AG09309 (cell line): ENCODE measurements around the gene CFAP77.

Source experiments
- DNase-seq: peaks from one replicate; pipeline ENCODE4 v3.0.0-alpha.2; 2010; ENCODE audit warnings: low read depth
- H3K4me3 ChIP-seq: 2 replicates; pipeline ENCODE4 v1.5.1; 2011; ENCODE audit warnings: mild to moderate bottlenecking, low read depth, low read length, moderate library complexity; ENCODE audit not compliant: control insufficient read depth
- CTCF ChIP-seq: IDR thresholded peaks from 2 replicates; pipeline ENCODE4 v1.5.1; 2011; ENCODE audit warnings: mild to moderate bottlenecking, low read depth, low read length, inconsistent platforms; ENCODE audit not compliant: insufficient read depth, control insufficient read depth; ENCODE audit errors: missing control alignments

Gene CFAP77

GRCh38 chr9:132543960-132544359 lies 133.9 kb downstream of the CFAP77 start:
- DNase-seq: no peak
- H3K4me3 ChIP-seq: no peak overlapping the region
- TF ChIP-seq CTCF: no peak

- H3K4me3 ChIP-seq: no peak overlapping the region
- TF ChIP-seq CTCF: no peak
- DNase-seq: no peak
Observed at GRCh38 chr9:132545578-132545977, 135.6 kb downstream of the CFAP77 start.

- TF ChIP-seq CTCF: no peak
- no peak overlapping the region for H3K4me3 ChIP-seq
- no peak for DNase-seq
Observed at GRCh38 chr9:132546148-132547051, 136.4 kb downstream of the CFAP77 start.

- H3K4me3 ChIP-seq: no peak overlapping the region
- TF ChIP-seq CTCF: no peak
- no peak for DNase-seq
Observed at GRCh38 chr9:132547052-132547431, 137.0 kb downstream of the CFAP77 start.

- H3K4me3 ChIP-seq: no peak overlapping the region
- no peak for TF ChIP-seq CTCF
- no peak for DNase-seq
Observed at GRCh38 chr9:132547436-132547835, 137.4 kb downstream of the CFAP77 start.

GRCh38 chr9:132547976-132548730 lies 138.1 kb downstream of the CFAP77 start:
- DNase-seq: no peak
- TF ChIP-seq CTCF: no peak
- no peak overlapping the region for H3K4me3 ChIP-seq
